Measurements from ENCODE around the gene EXD3.
"Not testable (repeated sequence)": the region's sequence is repeated elsewhere in the genome, so short reads cannot be mapped to it uniquely, and the experiment has no call there.

DNA sequence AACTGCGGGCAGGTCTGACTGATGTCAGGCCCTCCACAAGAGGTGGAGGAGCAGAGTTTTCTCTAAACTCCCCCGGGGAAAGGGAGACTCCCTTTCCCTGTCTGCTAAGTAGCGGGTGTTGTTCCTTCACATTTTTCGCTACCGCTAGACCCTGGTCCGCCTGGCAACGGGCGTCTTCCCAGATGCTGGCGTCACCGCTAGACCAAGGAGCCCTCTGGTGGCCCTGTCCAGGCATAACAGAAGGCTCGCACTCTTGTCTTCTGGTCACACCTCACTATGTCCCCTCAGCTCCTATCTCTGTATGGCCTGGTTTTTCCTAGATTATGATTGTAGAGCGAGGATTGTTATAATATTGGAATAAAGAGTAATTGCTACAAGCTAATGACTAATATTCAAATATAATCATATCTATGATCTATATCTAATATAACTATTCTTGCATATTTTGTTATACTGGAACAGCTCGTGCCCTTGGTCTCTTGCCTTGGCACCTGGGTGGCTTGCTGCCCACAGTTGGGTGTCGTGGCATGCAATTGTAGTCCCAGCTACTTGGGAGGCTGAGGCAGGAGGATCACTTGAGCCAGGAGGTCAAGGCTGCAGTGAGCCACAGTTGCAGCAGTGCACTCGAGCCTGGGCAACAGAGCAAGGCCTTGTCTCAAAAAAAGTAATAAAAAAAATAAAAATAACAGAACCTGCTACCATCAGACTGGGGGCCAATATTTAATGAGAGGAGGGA, 160.6 kb downstream of the EXD3 start:
- not testable (repeated sequence) for TF ChIP-seq EZH2 (optimal IDR thresholded peaks at IDR 0.05; ENCODE audit: low read depth, low read length)
- peak; percentile 20; the same call in 1 of the 2 replicates for TF ChIP-seq CTCF (IDR thresholded peaks at IDR 0.05; ENCODE audit: low read length)
